Measurements from ENCODE around the gene ZNF219.

- TF ChIP-seq CTCF (IDR thresholded peaks at IDR 0.05) (peak; percentile 70), POLR2AphosphoS5 (IDR thresholded peaks at IDR 0.05; ENCODE audit: low read depth, low read length) (no peak), REST (IDR thresholded peaks at IDR 0.05; ENCODE audit: insufficient read depth in 1 of 2, low read depth in 2 of 2, low read length in 1 of 2) (no peak)
Measured at GRCh38 chr14:21090194-21090939, 8.1 kb downstream of the ZNF219 start.

All from Panc1 (cell line).